ENCODE data around the gene RELCH.

RELCH gene

GRCh38 chr18:62339106-62339988 lies 152.3 kb downstream of the RELCH start:
- ATAC-seq (peak; percentile 90), DNase-seq (no peak)

GRCh38 chr18:62340996-62341395 lies 153.9 kb downstream of the RELCH start:
- ATAC-seq (no peak), DNase-seq (no peak)

- ATAC-seq, result no peak
Measured at GRCh38 chr18:62341473-62341872, 154.4 kb downstream of the RELCH start.

GRCh38 chr18:62342884-62343283 lies 155.8 kb downstream of the RELCH start:
- ATAC-seq (no peak), DNase-seq (no peak)

More at GRCh38 chr18:62341473-62341872, 154.4 kb downstream of the RELCH start:
- no peak for DNase-seq

GRCh38 chr18:62343316-62343715 lies 156.3 kb downstream of the RELCH start:
- DNase-seq (no peak), ATAC-seq (no peak)

GRCh38 chr18:62345909-62346308 lies 158.9 kb downstream of the RELCH start:
- ATAC-seq (no peak), DNase-seq (no peak)

- DNase-seq (no peak), ATAC-seq (no peak)
Measured at GRCh38 chr18:62346333-62347088, 159.5 kb downstream of the RELCH start.

GRCh38 chr18:62347089-62347506 lies 160.0 kb downstream of the RELCH start:
- no peak for ATAC-seq

GRCh38 chr18:62348474-62348873 lies 161.4 kb downstream of the RELCH start:
- ATAC-seq, result no peak
- DNase-seq, result no peak

More at GRCh38 chr18:62347089-62347506, 160.0 kb downstream of the RELCH start:
- DNase-seq, result no peak

GRCh38 chr18:62353170-62353569 lies 166.1 kb downstream of the RELCH start:
- ATAC-seq (no peak), DNase-seq (no peak)

GRCh38 chr18:62354151-62354550 lies 167.1 kb downstream of the RELCH start:
- DNase-seq (no peak), ATAC-seq (no peak)

GRCh38 chr18:62357079-62357719 lies 170.1 kb downstream of the RELCH start:
- DNase-seq (no peak), ATAC-seq (peak; percentile 32)
